Mesenchymal stem cell (in vitro differentiated cells and primary cell): Measurements from ENCODE around the gene SLC25A25.

Source experiments
- DNase-seq: peaks from one replicate; pipeline ENCODE4 v3.0.0-alpha.2; 2013
- H2AFZ ChIP-seq: one replicate; pipeline ENCODE4 v1.6.1; 2013; ENCODE audit warnings: low read depth, mild to moderate bottlenecking, control low read depth, inconsistent platforms, low read length, moderate library complexity
- H2AK5ac ChIP-seq: 2 replicates; pipeline ENCODE4 v1.6.1; 2013; ENCODE audit warnings: low read length, moderate library complexity, mild to moderate bottlenecking, inconsistent platforms; ENCODE audit not compliant: severe bottlenecking
- H2BK120ac ChIP-seq: one replicate; pipeline ENCODE4 v1.6.1; 2013; ENCODE audit warnings: low read depth, mild to moderate bottlenecking, inconsistent platforms, low read length, moderate library complexity
- H2BK12ac ChIP-seq, 2 experiments: one replicate each; pipeline ENCODE4 v1.6.1; 2013; ENCODE audit warnings: inconsistent platforms in 2 of 2, low read length in 2 of 2, mild to moderate bottlenecking in 2 of 2, moderate library complexity in 2 of 2, control low read depth in 1 of 2
- H2BK15ac ChIP-seq: one replicate; pipeline ENCODE4 v1.6.1; 2013; ENCODE audit warnings: mild to moderate bottlenecking, low read depth, inconsistent platforms; ENCODE audit not compliant: poor library complexity, severe bottlenecking
- H2BK5ac ChIP-seq: 2 replicates; pipeline ENCODE4 v1.6.1; 2013; ENCODE audit warnings: low read depth, mild to moderate bottlenecking, low read length, control low read depth, inconsistent platforms; ENCODE audit not compliant: poor library complexity, severe bottlenecking
- H3K14ac ChIP-seq, 2 experiments: one replicate each; pipeline ENCODE4 v1.6.1; 2013; ENCODE audit warnings: inconsistent platforms in 2 of 2, low read length in 2 of 2, control low read depth in 1 of 2, mild to moderate bottlenecking in 1 of 2, moderate library complexity in 1 of 2
- H3K18ac ChIP-seq, 2 experiments: one replicate each; pipeline ENCODE4 v1.6.1; 2013; ENCODE audit warnings: inconsistent platforms in 2 of 2, low read length in 2 of 2, control low read depth in 1 of 2, low read depth in 1 of 2, mild to moderate bottlenecking in 1 of 2
- H3K23ac ChIP-seq, 2 experiments: one replicate each; pipeline ENCODE4 v1.6.1; 2013; ENCODE audit warnings: inconsistent platforms in 2 of 2, low read length in 2 of 2, mild to moderate bottlenecking in 2 of 2, moderate library complexity in 2 of 2, control low read depth in 1 of 2
- H3K27ac ChIP-seq: 2 replicates; pipeline ENCODE4 v1.5.1; 2013; ENCODE audit warnings: mild to moderate bottlenecking, moderate library complexity, low read length, control low read depth, inconsistent platforms; ENCODE audit not compliant: poor library complexity, severe bottlenecking
- H3K27me3 ChIP-seq, 2 experiments: 2 replicates each; pipeline versions ENCODE4 v1.6.1 to v1.7.0; 2013; ENCODE audit warnings: low read length in 2 of 2, mild to moderate bottlenecking in 2 of 2, moderate library complexity in 2 of 2, control low read depth in 1 of 2, inconsistent platforms in 1 of 2; ENCODE audit not compliant: control insufficient read depth in 1 of 2, insufficient read depth in 1 of 2
- H3K36me3 ChIP-seq, 2 experiments: 2 replicates each; pipeline versions ENCODE4 v1.6.1 to v1.7.0; 2013; ENCODE audit warnings: low read length in 2 of 2, control low read depth in 1 of 2, inconsistent platforms in 1 of 2, low read depth in 1 of 2, mild to moderate bottlenecking in 1 of 2; ENCODE audit not compliant: insufficient read depth in 2 of 2, control insufficient read depth in 1 of 2
- H3K4ac ChIP-seq, 2 experiments: one replicate each; pipeline ENCODE4 v1.6.1; 2013; ENCODE audit warnings: inconsistent platforms in 2 of 2, low read length in 2 of 2, mild to moderate bottlenecking in 2 of 2, moderate library complexity in 2 of 2, control low read depth in 1 of 2, low read depth in 1 of 2
- H3K4me1 ChIP-seq: 2 replicates; pipeline ENCODE4 v1.6.1; 2013; ENCODE audit warnings: low read depth, low read length, control low read depth; ENCODE audit not compliant: control insufficient read depth, insufficient read depth
- H3K4me2 ChIP-seq: 2 replicates; pipeline ENCODE4 v1.6.1; 2013; ENCODE audit warnings: low read length, mild to moderate bottlenecking, inconsistent platforms; ENCODE audit not compliant: poor library complexity, severe bottlenecking
- H3K4me3 ChIP-seq, 2 experiments: 2 replicates each; pipeline versions ENCODE4 v1.5.1 to v1.7.0; 2013; ENCODE audit warnings: low read length in 2 of 2, mild to moderate bottlenecking in 2 of 2, control low read depth in 1 of 2, low read depth in 1 of 2; ENCODE audit not compliant: insufficient read depth in 1 of 2
- H3K79me1 ChIP-seq: replicated peaks from 2 replicates; pipeline ENCODE4 v1.6.1; 2013; ENCODE audit warnings: mild to moderate bottlenecking, control low read depth, low read length, inconsistent platforms; ENCODE audit not compliant: poor library complexity, severe bottlenecking
- H3K9ac ChIP-seq: 2 replicates; pipeline ENCODE4 v1.7.0; 2013; ENCODE audit warnings: mild to moderate bottlenecking, low read length, moderate library complexity
- H3K9me3 ChIP-seq: 2 replicates; pipeline ENCODE4 v1.7.0; 2013; ENCODE audit warnings: mild to moderate bottlenecking, low read length; ENCODE audit not compliant: control insufficient read depth
- H4K8ac ChIP-seq: one replicate; pipeline ENCODE4 v1.6.1; 2013; ENCODE audit warnings: inconsistent platforms, mild to moderate bottlenecking, low read length, moderate library complexity
- H4K91ac ChIP-seq: one replicate; pipeline ENCODE4 v1.6.1; 2013; ENCODE audit warnings: mild to moderate bottlenecking, low read length, inconsistent platforms
- WGBS: methylation state at CpG from one replicate; pipeline ENCODE4 v1.1.7; 2013; ENCODE audit warnings: mixed read lengths; 5-methylcytosine and 5-hydroxymethylcytosine counted together

SLC25A25 gene

GRCh38 chr9:128151309-128152132 is 83.5 kb downstream of the SLC25A25 start:
- Histone ChIP-seq H2BK120ac (no peak overlapping the region), H3K4ac (no peak overlapping the region), H3K14ac (no peak overlapping the region), H3K18ac (no peak overlapping the region), H2BK5ac (no peak overlapping the region), H3K27ac (no peak overlapping the region), H3K23ac (no peak overlapping the region), H3K4me3 (no peak overlapping the region), H4K8ac (no peak overlapping the region), H2BK15ac (no peak overlapping the region), H2AFZ (no peak overlapping the region), H3K4me2 (no peak overlapping the region), H2BK12ac (no peak overlapping the region), H3K9ac (no peak overlapping the region), H3K36me3 (no peaks in the 10 kb centered on the region), H3K27me3 (peaks cover 0 to 18% of the 10 kb centered on the region in 2 experiments), H3K9me3 (no peaks in the 10 kb centered on the region), H2AK5ac (no peak overlapping the region), H3K4me1 (peaks cover 6% of the 10 kb centered on the region), H3K79me1 (no peaks in the 10 kb centered on the region), H4K91ac (no peak overlapping the region)
- DNase-seq, result no peak
- WGBS, result 88% methylated on average over 15 of the region's 18 CpGs

- DNase-seq, result no peak
- no peak overlapping the region for H3K23ac ChIP-seq
- H2BK5ac ChIP-seq, result no peak overlapping the region
- H3K4me3 ChIP-seq, result no peak overlapping the region
- H3K27me3 ChIP-seq, result peaks cover 0 to 17% of the 10 kb centered on the region in 2 experiments
- no peaks in the 10 kb centered on the region for H3K79me1 ChIP-seq
- no peaks in the 10 kb centered on the region for H3K9me3 ChIP-seq
- no peak overlapping the region for H2BK15ac ChIP-seq
- H3K4me1 ChIP-seq, result peaks cover 6% of the 10 kb centered on the region
- no peak overlapping the region for H3K4ac ChIP-seq
- H4K91ac ChIP-seq, result no peak overlapping the region
- no peak overlapping the region for H4K8ac ChIP-seq
- no peaks in the 10 kb centered on the region for H3K36me3 ChIP-seq
- no peak overlapping the region for H3K14ac ChIP-seq
- no peak overlapping the region for H2AK5ac ChIP-seq
- no peak overlapping the region for H3K18ac ChIP-seq
- no peak overlapping the region for H3K27ac ChIP-seq
- no peak overlapping the region for H2BK12ac ChIP-seq
- WGBS, result 92% methylated on average over 12 of the region's 13 CpGs
- no peak overlapping the region for H2AFZ ChIP-seq
- H2BK120ac ChIP-seq, result no peak overlapping the region
- no peak overlapping the region for H3K4me2 ChIP-seq
- no peak overlapping the region for H3K9ac ChIP-seq
Observed at GRCh38 chr9:128152133-128153059, 84.4 kb downstream of the SLC25A25 start.

- Histone ChIP-seq H3K4ac (no peak overlapping the region), H2BK15ac (no peak overlapping the region), H3K27ac (no peak overlapping the region), H3K27me3 (peaks cover 0 to 12% of the 10 kb centered on the region in 2 experiments), H3K14ac (no peak overlapping the region), H3K23ac (no peak overlapping the region), H3K18ac (no peak overlapping the region), H3K4me3 (no peak overlapping the region), H2AK5ac (no peak overlapping the region), H2BK12ac (no peak overlapping the region), H3K4me2 (no peak overlapping the region), H2BK120ac (no peak overlapping the region), H2AFZ (no peak overlapping the region), H4K8ac (no peak overlapping the region), H3K79me1 (no peaks in the 10 kb centered on the region), H3K9ac (no peak overlapping the region), H3K4me1 (peaks cover 6% of the 10 kb centered on the region), H3K36me3 (no peaks in the 10 kb centered on the region), H4K91ac (peak overlapping the region; percentile 37), H3K9me3 (no peaks in the 10 kb centered on the region), H2BK5ac (no peak overlapping the region)
- DNase-seq, result no peak
- WGBS, result 85% methylated on average over 23 of the region's 26 CpGs
Observed at GRCh38 chr9:128153060-128153946, 85.3 kb downstream of the SLC25A25 start.
